ENCODE results near the gene UBL4A.

The UBL4A gene

DNA sequence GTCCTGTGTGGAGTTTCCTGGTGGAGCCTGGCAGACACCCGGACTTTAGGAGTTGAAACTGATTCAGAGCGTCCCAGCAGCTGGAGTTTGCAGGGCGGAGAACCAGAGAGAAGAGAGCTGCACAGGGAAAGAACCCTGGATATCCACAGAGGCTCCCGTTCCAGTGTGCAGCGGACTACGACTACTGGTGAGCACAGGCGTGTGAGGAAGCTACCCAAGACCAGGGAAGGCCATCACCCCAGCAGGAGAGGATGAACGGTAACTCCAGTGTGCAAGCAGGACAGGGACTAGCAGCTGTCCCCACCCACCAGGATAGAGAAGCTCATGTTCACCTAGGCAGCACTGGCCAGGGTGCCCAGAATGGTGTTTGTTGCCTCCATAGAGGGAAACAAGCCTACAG is 9.6 kb downstream of the UBL4A start:
- H3K4me3 ChIP-seq, result no peak overlapping the region
- no peak overlapping the region for H3K9ac ChIP-seq
- H3K27me3 ChIP-seq, result peaks cover 25% of the 10 kb centered on the region
- H3K4me2 ChIP-seq, result no peak overlapping the region
- 0 out of 2 replicates have a peak, but pooled peaks cover 10% of the 10 kb centered on the region for H4K20me1 ChIP-seq
- TF ChIP-seq Cebpa-rat (IDR thresholded peaks at IDR 0.05), result no peak
- H3K9me3 ChIP-seq, result no peaks in the 10 kb centered on the region; the same call in 1 of the 2 replicates
- H3K27ac ChIP-seq, result no peak overlapping the region
- H3K4me1 ChIP-seq, result peaks cover 27% of the 10 kb centered on the region
- peaks cover 17% of the 10 kb centered on the region for H3K36me3 ChIP-seq

DNA sequence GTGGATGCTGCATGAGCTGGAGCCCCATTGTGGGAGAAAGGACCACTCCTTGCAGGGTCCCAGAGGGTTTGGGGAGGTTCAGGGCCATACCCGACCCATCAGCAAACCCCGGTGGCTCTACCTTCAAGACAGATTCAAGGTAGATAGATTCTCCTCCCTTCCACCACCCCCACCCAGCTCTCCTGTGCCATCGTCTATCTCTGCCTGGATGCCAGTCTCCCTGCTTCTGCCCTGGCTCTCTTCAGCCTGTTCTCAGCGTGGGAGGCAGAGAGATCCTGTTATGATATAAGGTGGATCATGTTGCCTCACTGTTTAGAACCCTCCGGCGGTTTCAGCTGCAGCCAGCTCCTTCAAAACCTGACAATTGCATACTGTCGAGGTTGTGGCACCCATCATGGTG is 12.7 kb downstream of the UBL4A start:
- no peak for TF ChIP-seq Cebpa-rat (IDR thresholded peaks at IDR 0.05)
- H4K20me1 ChIP-seq, result peaks cover 14% of the 10 kb centered on the region; the same call in 1 of the 2 replicates

DNA sequence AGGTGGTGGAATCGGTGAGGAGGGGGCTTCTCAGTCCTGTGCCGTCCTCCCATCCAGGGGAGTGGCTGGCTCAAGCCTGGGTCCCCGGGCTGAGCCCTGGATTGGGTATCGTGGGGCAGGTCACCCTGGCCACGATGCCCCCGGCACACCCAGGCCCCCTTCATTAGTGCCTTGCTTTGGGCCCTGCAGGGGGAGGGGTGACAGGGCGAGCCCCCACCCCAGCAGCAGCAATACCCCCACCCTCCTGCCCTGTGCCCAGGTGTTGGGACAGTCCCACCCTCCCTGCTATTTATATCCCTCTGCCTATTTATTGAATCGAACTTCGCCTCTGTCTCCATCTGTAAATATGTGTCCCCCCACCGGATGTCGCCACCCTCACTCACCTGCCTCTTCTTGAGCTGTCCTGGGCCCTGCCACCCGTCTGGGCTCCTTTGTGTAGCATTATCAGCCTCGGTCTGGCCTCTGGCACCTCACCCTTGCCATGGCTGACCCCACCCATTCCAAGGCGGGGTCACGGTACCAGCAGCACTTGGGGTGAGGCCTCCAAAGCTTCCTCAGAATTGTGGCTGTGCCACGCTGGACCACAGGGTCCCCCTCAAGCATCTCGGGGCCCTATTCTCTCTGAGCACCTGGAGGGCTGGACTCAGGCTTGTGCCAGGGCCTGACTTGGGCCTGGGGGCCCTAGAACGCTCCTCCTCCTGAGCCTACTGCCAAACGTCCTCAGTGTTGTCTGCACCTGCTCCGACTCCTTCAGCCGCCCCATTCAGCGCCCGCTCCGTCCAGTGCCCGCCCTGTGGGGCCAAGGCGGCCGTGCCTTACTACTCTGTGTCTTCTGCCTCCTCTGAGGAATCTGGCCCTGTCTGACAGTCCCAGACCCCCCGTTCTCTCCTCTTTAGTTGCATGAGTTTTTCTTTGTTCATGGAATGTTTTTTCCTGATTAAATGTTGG is 13.5 kb downstream of the UBL4A start:
- H3K4me3 ChIP-seq, result no peak overlapping the region
- H3K9me3 ChIP-seq, result peaks cover 14% of the 10 kb centered on the region; the same call in 1 of the 2 replicates
- H3K27me3 ChIP-seq, result peaks cover 5% of the 10 kb centered on the region; the same call in 1 of the 2 replicates
- H3K27ac ChIP-seq, result no peak overlapping the region
- TF ChIP-seq Cebpa-rat (IDR thresholded peaks at IDR 0.05), result no peak
- H3K36me3 ChIP-seq, result peaks cover 56% of the 10 kb centered on the region
- H3K9ac ChIP-seq, result no peak overlapping the region
- H3K4me2 ChIP-seq, result no peak overlapping the region
- peaks cover 16% of the 10 kb centered on the region; the same call in 1 of the 2 replicates for H4K20me1 ChIP-seq
- peaks cover 15% of the 10 kb centered on the region for H3K4me1 ChIP-seq

More for the DNA sequence above, 12.7 kb downstream of the UBL4A start:
- Histone ChIP-seq H3K4me1 (peaks cover 18% of the 10 kb centered on the region), H3K27ac (no peak overlapping the region), H3K9me3 (peaks cover 11% of the 10 kb centered on the region; the same call in 1 of the 2 replicates), H3K9ac (no peak overlapping the region), H3K4me3 (no peak overlapping the region), H3K36me3 (peaks cover 49% of the 10 kb centered on the region), H3K27me3 (peaks cover 5% of the 10 kb centered on the region; the same call in 1 of the 2 replicates), H3K4me2 (no peak overlapping the region)

DNA sequence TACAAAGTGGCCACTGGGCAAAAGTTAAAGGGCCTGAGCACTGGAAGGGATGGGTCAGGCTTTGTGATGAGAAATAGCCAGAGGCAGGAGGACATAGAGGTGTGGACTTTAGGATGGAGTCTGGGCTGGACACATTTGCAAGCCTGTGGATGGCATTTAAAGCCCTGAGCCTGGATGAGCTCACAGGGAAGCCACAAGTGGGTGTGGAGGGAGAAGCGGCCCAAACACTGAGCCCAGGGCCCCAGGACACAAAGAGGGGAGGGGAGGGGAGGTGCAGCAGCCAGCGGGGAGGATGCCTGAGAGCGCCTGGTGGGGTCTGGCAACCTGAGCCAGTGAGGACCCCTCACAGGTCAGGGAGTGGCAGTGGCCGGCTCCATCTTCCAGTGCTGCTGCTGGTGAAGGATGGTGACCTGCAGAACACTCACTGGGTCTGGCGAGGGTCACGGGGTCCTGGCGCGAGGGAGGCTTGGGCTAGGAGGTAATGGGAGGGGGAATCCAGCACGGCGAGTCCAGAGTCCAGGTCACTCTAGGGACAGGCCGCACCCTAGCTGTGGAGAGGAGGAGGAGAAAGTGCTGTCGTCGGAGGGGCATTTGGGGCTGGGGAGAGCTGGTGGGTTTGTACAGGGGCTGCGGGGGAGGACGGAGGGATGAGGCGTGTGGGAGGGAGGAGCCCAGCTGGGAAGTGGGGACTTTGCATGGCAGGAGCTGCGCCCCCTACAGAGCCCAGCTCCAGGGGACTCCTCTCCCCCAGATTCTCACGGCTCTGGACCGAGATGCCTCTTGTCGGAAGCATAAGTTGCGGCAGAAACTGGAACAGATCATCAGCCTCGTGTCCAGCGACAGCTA is 14.4 kb downstream of the UBL4A start:
- H4K20me1 ChIP-seq, result peaks cover 16% of the 10 kb centered on the region; the same call in 1 of the 2 replicates
- H3K4me3 ChIP-seq, result no peak overlapping the region
- no peak overlapping the region for H3K4me2 ChIP-seq
- peaks cover 20% of the 10 kb centered on the region; the same call in 1 of the 2 replicates for H3K9me3 ChIP-seq
- H3K4me1 ChIP-seq, result peaks cover 6% of the 10 kb centered on the region
- peaks cover 63% of the 10 kb centered on the region for H3K36me3 ChIP-seq
- no peak overlapping the region for H3K27ac ChIP-seq
- TF ChIP-seq Cebpa-rat (IDR thresholded peaks at IDR 0.05), result no peak
- no peak overlapping the region for H3K9ac ChIP-seq
- peaks cover 5% of the 10 kb centered on the region; the same call in 1 of the 2 replicates for H3K27me3 ChIP-seq

DNA sequence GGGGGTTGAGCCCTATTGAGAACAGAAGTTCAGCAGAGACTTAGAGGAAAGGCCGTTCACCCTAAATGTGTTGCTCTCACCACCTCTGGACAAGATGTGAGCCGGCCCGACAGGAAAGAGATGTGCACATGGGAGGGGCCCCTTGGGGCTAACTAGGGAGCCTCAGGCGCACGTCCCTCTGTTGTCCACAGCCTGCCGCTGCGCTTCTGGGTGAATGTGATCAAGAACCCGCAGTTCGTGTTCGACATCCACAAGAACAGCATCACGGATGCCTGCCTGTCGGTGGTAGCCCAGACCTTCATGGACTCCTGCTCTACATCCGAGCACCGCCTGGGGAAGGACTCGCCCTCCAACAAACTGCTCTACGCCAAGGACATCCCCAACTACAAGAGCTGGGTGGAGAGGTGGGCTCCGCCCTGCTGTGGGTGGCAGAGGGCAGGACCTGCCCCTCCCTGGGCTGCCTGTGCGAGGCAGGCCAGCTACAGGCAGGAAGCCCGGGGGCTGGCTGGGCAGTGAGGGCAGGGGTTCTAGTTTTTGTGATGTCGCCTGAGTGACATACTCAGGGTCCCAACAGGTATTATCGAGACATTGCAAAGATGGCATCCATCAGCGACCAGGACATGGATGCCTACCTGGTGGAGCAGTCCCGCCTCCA is 15.4 kb downstream of the UBL4A start:
- H3K4me3 ChIP-seq, result no peak overlapping the region
- peaks cover 16% of the 10 kb centered on the region; the same call in 1 of the 2 replicates for H4K20me1 ChIP-seq
- peaks cover 73% of the 10 kb centered on the region for H3K36me3 ChIP-seq
- no peaks in the 10 kb centered on the region; the same call in 1 of the 2 replicates for H3K27me3 ChIP-seq
- H3K9ac ChIP-seq, result no peak overlapping the region
- no peaks in the 10 kb centered on the region for H3K4me1 ChIP-seq
- H3K27ac ChIP-seq, result no peak overlapping the region
- no peak overlapping the region for H3K4me2 ChIP-seq
- H3K9me3 ChIP-seq, result peaks cover 30% of the 10 kb centered on the region
- TF ChIP-seq Cebpa-rat (IDR thresholded peaks at IDR 0.05), result no peak

DNA sequence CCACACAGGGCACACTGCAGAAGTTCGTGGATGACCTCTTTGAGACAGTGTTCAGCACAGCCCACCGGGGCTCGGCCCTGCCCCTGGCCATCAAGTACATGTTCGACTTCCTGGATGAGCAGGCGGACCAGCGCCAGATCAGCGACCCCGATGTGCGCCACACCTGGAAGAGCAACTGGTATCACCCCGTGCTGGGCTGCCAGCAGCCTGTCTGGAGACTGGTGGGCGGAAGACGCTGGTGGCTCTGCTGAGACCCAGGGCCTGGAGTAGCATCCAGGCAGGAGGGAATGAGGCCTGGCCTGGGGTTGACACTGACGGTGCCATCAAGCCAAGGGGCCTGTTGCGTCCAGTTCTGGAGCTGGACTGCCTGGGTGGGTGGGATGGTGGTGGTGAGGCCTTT is 16.0 kb downstream of the UBL4A start:
- Histone ChIP-seq H3K4me2 (no peak overlapping the region), H3K4me3 (no peak overlapping the region), H3K36me3 (peaks cover 79% of the 10 kb centered on the region), H3K27ac (no peak overlapping the region), H3K9me3 (peaks cover 32% of the 10 kb centered on the region), H3K4me1 (no peaks in the 10 kb centered on the region), H3K9ac (no peak overlapping the region), H3K27me3 (no peaks in the 10 kb centered on the region; the same call in 1 of the 2 replicates), H4K20me1 (peaks cover 18% of the 10 kb centered on the region; the same call in 1 of the 2 replicates)
- TF ChIP-seq Cebpa-rat (IDR thresholded peaks at IDR 0.05), result no peak

DNA sequence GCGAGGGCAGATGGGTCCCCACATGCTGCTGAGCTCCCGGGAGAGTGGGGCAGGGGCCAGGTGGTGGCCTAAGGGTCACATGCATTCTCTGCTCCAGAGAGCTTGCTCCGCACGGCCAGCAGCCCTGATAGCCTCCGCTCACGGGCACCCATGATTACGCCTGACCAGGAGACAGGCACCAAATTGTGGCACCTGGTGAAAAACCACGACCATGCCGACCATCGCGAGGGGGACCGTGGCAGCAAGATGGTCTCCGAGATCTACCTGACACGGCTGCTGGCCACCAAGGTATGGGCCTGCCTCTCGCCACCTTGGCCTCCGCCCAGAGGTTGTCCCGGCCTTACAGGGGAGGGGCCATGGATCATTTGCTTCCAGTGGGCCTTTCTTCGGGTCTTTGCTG is 16.5 kb downstream of the UBL4A start:
- H4K20me1 ChIP-seq, result peaks cover 24% of the 10 kb centered on the region; the same call in 1 of the 2 replicates
- no peaks in the 10 kb centered on the region for H3K4me1 ChIP-seq
- no peak for TF ChIP-seq Cebpa-rat (IDR thresholded peaks at IDR 0.05)

DNA sequence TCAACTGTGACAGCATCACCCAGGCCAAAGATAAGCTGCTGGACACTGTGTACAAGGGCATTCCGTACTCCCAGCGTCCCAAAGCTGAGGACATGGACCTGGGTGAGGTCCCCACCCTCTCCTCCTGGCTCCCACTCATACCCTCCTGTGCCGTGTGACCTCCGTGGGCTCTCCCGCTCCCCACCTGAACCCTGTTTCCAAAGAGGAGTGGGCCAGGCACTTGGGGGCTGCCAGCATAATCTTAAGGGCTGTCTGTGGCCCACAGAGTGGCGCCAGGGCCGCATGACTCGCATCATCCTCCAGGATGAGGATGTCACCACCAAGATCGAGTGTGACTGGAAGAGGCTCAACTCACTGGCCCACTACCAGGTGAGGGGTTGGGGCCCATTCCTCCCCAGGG is 17.3 kb downstream of the UBL4A start:
- no peaks in the 10 kb centered on the region for H3K27me3 ChIP-seq
- peaks cover 92% of the 10 kb centered on the region for H3K36me3 ChIP-seq
- no peak overlapping the region for H3K4me2 ChIP-seq
- H3K27ac ChIP-seq, result no peak overlapping the region
- peaks cover 33% of the 10 kb centered on the region for H3K9me3 ChIP-seq
- TF ChIP-seq Cebpa-rat (IDR thresholded peaks at IDR 0.05), result no peak
- no peak overlapping the region for H3K4me3 ChIP-seq
- H3K9ac ChIP-seq, result no peak overlapping the region
- peaks cover 31% of the 10 kb centered on the region; the same call in 1 of the 2 replicates for H4K20me1 ChIP-seq
- H3K4me1 ChIP-seq, result no peaks in the 10 kb centered on the region

More for the DNA sequence above, 16.5 kb downstream of the UBL4A start:
- no peak overlapping the region for H3K9ac ChIP-seq
- H3K9me3 ChIP-seq, result peaks cover 32% of the 10 kb centered on the region
- H3K27me3 ChIP-seq, result no peaks in the 10 kb centered on the region
- peaks cover 85% of the 10 kb centered on the region for H3K36me3 ChIP-seq
- no peak overlapping the region for H3K4me3 ChIP-seq
- no peak overlapping the region for H3K27ac ChIP-seq
- no peak overlapping the region for H3K4me2 ChIP-seq

DNA sequence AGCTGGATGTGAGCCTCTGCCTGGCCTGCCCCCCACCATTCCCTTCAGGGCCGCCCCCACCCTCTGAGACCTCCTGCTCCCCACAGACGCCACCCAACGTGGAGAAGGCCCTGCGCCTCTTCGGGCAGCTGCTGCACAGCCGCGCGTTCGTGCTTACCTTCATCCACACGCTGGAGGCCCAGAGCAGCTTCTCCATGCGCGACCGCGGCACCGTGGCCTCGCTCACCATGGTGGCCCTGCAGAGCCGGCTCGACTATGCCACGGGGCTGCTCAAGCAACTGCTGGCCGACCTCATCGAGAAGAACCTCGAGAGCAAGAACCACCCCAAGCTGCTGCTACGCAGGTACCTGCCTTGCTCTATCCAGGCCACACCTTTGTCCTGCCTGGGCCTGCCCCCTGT is 18.2 kb downstream of the UBL4A start:
- peaks cover 36% of the 10 kb centered on the region for H3K9me3 ChIP-seq
- H3K4me3 ChIP-seq, result no peak overlapping the region
- H3K27me3 ChIP-seq, result no peaks in the 10 kb centered on the region
- no peak for TF ChIP-seq Cebpa-rat (IDR thresholded peaks at IDR 0.05)
- H3K4me1 ChIP-seq, result no peaks in the 10 kb centered on the region
- no peak overlapping the region for H3K4me2 ChIP-seq
- peaks cover 30% of the 10 kb centered on the region; the same call in 1 of the 2 replicates for H4K20me1 ChIP-seq
- H3K36me3 ChIP-seq, result peaks cover 95% of the 10 kb centered on the region
- H3K9ac ChIP-seq, result no peak overlapping the region
- H3K27ac ChIP-seq, result no peak overlapping the region

Measured in BLaER1 (cell line).